Sigmoid colon (tissue), 3 donors: ENCODE measurements around the gene IL16.

ENCODE experiments used
- CTCF ChIP-seq, 4 experiments: fragments of 450-650 bp in 3 of 4; fragments of 200-600 bp in 1 of 4; IDR thresholded peaks; one replicate each; pipeline ENCODE4 v1.5.1; 2016 to 2019; ENCODE audit warnings: antibody characterized with exemption in 4 of 4, mild to moderate bottlenecking in 3 of 4, moderate library complexity in 2 of 4
- POLR2A ChIP-seq, 2 donors: fragments of 450-650 bp; IDR thresholded peaks; one replicate each; pipeline ENCODE4 v1.6.1; 2016; ENCODE audit warnings: antibody characterized with exemption in 2 of 2, mild to moderate bottlenecking in 2 of 2, moderate library complexity in 2 of 2

- TF ChIP-seq CTCF (IDR thresholded peaks at IDR 0.05) = no peak
- TF ChIP-seq POLR2A (IDR thresholded peaks at IDR 0.05) = no peak
Measured at GRCh38 chr15:81196576-81197254, at the start of gene IL16.
